Endothelial cell of umbilical vein (primary cell): ENCODE measurements around the gene NCAN.

ENCODE experiments used
- CTCF ChIP-seq, 2 donors: IDR thresholded peaks; 1 replicate in 1 of 2; 2 replicates in 1 of 2; pipeline ENCODE4 v1.5.1; 2011; ENCODE audit warnings: low read length in 2 of 2, mild to moderate bottlenecking in 2 of 2, moderate library complexity in 2 of 2, control low read depth in 1 of 2, inconsistent platforms in 1 of 2, low read depth in 1 of 2; ENCODE audit not compliant: insufficient read depth in 1 of 2; ENCODE audit errors: extremely low read depth in 1 of 2
- EZH2 ChIP-seq: IDR thresholded peaks from 2 replicates; pipeline ENCODE4 v1.6.1; 2012; ENCODE audit warnings: borderline replicate concordance, low read depth, mild to moderate bottlenecking, moderate library complexity, low read length, inconsistent platforms; ENCODE audit not compliant: severe bottlenecking
- FOS ChIP-seq: IDR thresholded peaks from 2 replicates; pipeline ENCODE4 v1.6.1; 2011; ENCODE audit warnings: mild to moderate bottlenecking, low read length, moderate library complexity, borderline replicate concordance; ENCODE audit not compliant: insufficient read depth
- JUN ChIP-seq: IDR thresholded peaks from 2 replicates; pipeline ENCODE4 v1.6.1; 2011; ENCODE audit warnings: borderline replicate concordance, low read depth; ENCODE audit not compliant: insufficient read length, insufficient read depth
- MAX ChIP-seq: IDR thresholded peaks from 2 replicates; pipeline ENCODE4 v1.6.1; 2011; ENCODE audit not compliant: insufficient read depth, insufficient read length
- POLR2A ChIP-seq: IDR thresholded peaks from 2 replicates; pipeline ENCODE4 v1.6.1; 2012; ENCODE audit warnings: low read depth, mild to moderate bottlenecking, control low read depth, low read length

GRCh38 chr19:19205416-19206410 is 6.0 kb upstream of the NCAN start:
- no peak for TF ChIP-seq CTCF (IDR thresholded peaks at IDR 0.05; ENCODE audit: extremely low read depth in 1 of 2, insufficient read depth in 1 of 2, low read depth in 1 of 2, low read length in 2 of 2)
- TF ChIP-seq POLR2A = no peak
- no peak for TF ChIP-seq EZH2
- TF ChIP-seq MAX = no peak
- TF ChIP-seq FOS = no peak
- no peak for TF ChIP-seq JUN
